Suprapubic skin (tissue), 4 donors: Measurements from ENCODE around the gene RBM19. TPM values are rescaled to one million over a fixed set of nuclear protein-coding genes. Genes with fewer than 3 reads are reported as not detected.

Experiments used
- DNase-seq, 2 donors: peaks; one replicate each; pipeline ENCODE4 v3.0.0-alpha.2; 2019; ENCODE audit warnings: low spot score in 2 of 2
- H3K27ac ChIP-seq: fragments of 200-600 bp; sonication (generic); one replicate; pipeline ENCODE4 v1.5.1; 2019
- H3K27me3 ChIP-seq: fragments of 200-600 bp; sonication (generic); one replicate; pipeline ENCODE4 v1.5.1; 2019
- H3K36me3 ChIP-seq: fragments of 200-600 bp; sonication (generic); one replicate; pipeline ENCODE4 v1.5.1; 2019
- H3K4me1 ChIP-seq: fragments of 200-600 bp; sonication (generic); one replicate; pipeline ENCODE4 v1.5.1; 2019
- H3K4me3 ChIP-seq: fragments of 200-600 bp; sonication (generic); one replicate; pipeline ENCODE4 v1.5.1; 2019; ENCODE audit warnings: mild to moderate bottlenecking
- H3K9me3 ChIP-seq: fragments of 200-600 bp; sonication (generic); one replicate; pipeline ENCODE4 v1.5.1; 2019
- CTCF ChIP-seq, 2 donors: fragments of 200-600 bp in 1 of 2; fragments of 450-650 bp in 1 of 2; sonication (generic) in 1 of 2; IDR thresholded peaks; one replicate each; pipeline ENCODE4 v1.5.1; 2016 to 2019; ENCODE audit warnings: antibody characterized with exemption in 2 of 2, mild to moderate bottlenecking in 1 of 2, moderate library complexity in 1 of 2
- EP300 ChIP-seq: sonication (generic); formaldehyde crosslinking; IDR thresholded peaks from one replicate; pipeline ENCODE4 v1.6.1; 2017; ENCODE audit warnings: antibody characterized with exemption
- POLR2A ChIP-seq, 2 donors: fragments of 450-650 bp; IDR thresholded peaks; one replicate each; pipeline ENCODE4 v1.6.1; 2017; ENCODE audit warnings: antibody characterized with exemption in 2 of 2, mild to moderate bottlenecking in 2 of 2, moderate library complexity in 2 of 2
- POLR2AphosphoS5 ChIP-seq, 3 donors: sonication (generic); formaldehyde crosslinking; IDR thresholded peaks; one replicate each; pipeline ENCODE4 v1.6.1; 2017; ENCODE audit warnings: antibody characterized with exemption in 3 of 3
- WGBS: methylation state at CpG from one replicate; pipeline ENCODE4 v1.1.5; 2018; 5-methylcytosine and 5-hydroxymethylcytosine counted together
- total RNA-seq, 4 donors: library from RNA; depleted of rRNA; stranded (reverse); fragments of >200 nt; gene quantifications; one replicate each; pipeline ENCODE4 v1.1.0, GENCODE V29; 2016

The RBM19 gene
- total RNA-seq, 4 donors from 2014 or later = 26.8 to 51.4 (median 28.2) TPM

GRCh38 chr12:113971392-113971791, 5.3 kb upstream of the RBM19 start:
- H3K4me1 ChIP-seq = peaks cover 8% of the 10 kb centered on the region
- H3K36me3 ChIP-seq = no peaks in the 10 kb centered on the region
- H3K9me3 ChIP-seq = no peaks in the 10 kb centered on the region
- no peak overlapping the region for H3K4me3 ChIP-seq
- 95% methylated on average over 4 of the region's 4 CpGs for WGBS
- TF ChIP-seq POLR2AphosphoS5 (IDR thresholded peaks at IDR 0.05) (no peak), EP300 (no peak), POLR2A (IDR thresholded peaks at IDR 0.05) (no peak), CTCF (IDR thresholded peaks at IDR 0.05) (no peak)
- H3K27ac ChIP-seq = no peak overlapping the region
- H3K27me3 ChIP-seq = peaks cover 32% of the 10 kb centered on the region
- DNase-seq = no peak

- TF ChIP-seq POLR2AphosphoS5 (IDR thresholded peaks at IDR 0.05) = no peak
- no peak for TF ChIP-seq CTCF (IDR thresholded peaks at IDR 0.05)
- TF ChIP-seq POLR2A (IDR thresholded peaks at IDR 0.05) = no peak
- no peak for TF ChIP-seq EP300
- no peak for DNase-seq
- Histone ChIP-seq H3K4me1 (peaks cover 14% of the 10 kb centered on the region), H3K27ac (no peak overlapping the region), H3K36me3 (no peaks in the 10 kb centered on the region), H3K27me3 (peaks cover 22% of the 10 kb centered on the region), H3K9me3 (no peaks in the 10 kb centered on the region), H3K4me3 (no peak overlapping the region)
- WGBS = 71% methylated on average over 5 of the region's 5 CpGs
Measured at GRCh38 chr12:113970211-113970610, 4.1 kb upstream of the RBM19 start.

- Histone ChIP-seq H3K27me3 (no peaks in the 10 kb centered on the region), H3K36me3 (peaks cover 3% of the 10 kb centered on the region), H3K4me3 (no peak overlapping the region), H3K27ac (no peak overlapping the region), H3K9me3 (no peaks in the 10 kb centered on the region), H3K4me1 (peaks cover 21% of the 10 kb centered on the region)
- TF ChIP-seq POLR2A (IDR thresholded peaks at IDR 0.05) = no peak
- TF ChIP-seq EP300 = no peak
- no peak for DNase-seq
- WGBS = 92% methylated on average over 4 of the region's 4 CpGs
Measured at GRCh38 chr12:113967368-113967767, 1.2 kb upstream of the RBM19 start.

- Histone ChIP-seq H3K9me3 (no peaks in the 10 kb centered on the region), H3K36me3 (peaks cover 49% of the 10 kb centered on the region), H3K4me3 (no peak overlapping the region), H3K27me3 (no peaks in the 10 kb centered on the region), H3K27ac (no peak overlapping the region), H3K4me1 (peaks cover 21% of the 10 kb centered on the region)
- TF ChIP-seq EP300 = no peak
- no peak for TF ChIP-seq CTCF (IDR thresholded peaks at IDR 0.05)
- TF ChIP-seq POLR2A (IDR thresholded peaks at IDR 0.05) = no peak
- TF ChIP-seq POLR2AphosphoS5 (IDR thresholded peaks at IDR 0.05) = no peak
- DNase-seq = no peak
- WGBS = 96% methylated on average over 1 of the region's 1 CpG
Measured at GRCh38 chr12:113962733-113963132, 3.4 kb downstream of the RBM19 start.

GRCh38 chr12:113961921-113962710, 4.0 kb downstream of the RBM19 start:
- Histone ChIP-seq H3K27me3 (no peaks in the 10 kb centered on the region), H3K27ac (no peak overlapping the region), H3K36me3 (peaks cover 55% of the 10 kb centered on the region), H3K4me1 (peaks cover 20% of the 10 kb centered on the region), H3K9me3 (no peaks in the 10 kb centered on the region), H3K4me3 (no peak overlapping the region)
- WGBS = 87% methylated on average over 16 of the region's 16 CpGs
- no peak for DNase-seq
- TF ChIP-seq POLR2AphosphoS5 (IDR thresholded peaks at IDR 0.05) (no peak), CTCF (IDR thresholded peaks at IDR 0.05) (no peak), POLR2A (IDR thresholded peaks at IDR 0.05) (no peak), EP300 (no peak)
